Activated CD4-positive, CD25-positive, alpha-beta regulatory T cell treated with anti-CD3 and anti-CD28 coated beads, Interleukin-2, amount 50 U/mL, for 72 hours (primary cell): ENCODE data around the gene RAD51B.

ENCODE experiments used
- DNase-seq: peaks from one replicate; pipeline ENCODE4 v3.0.0; 2021

The RAD51B gene

GRCh38 chr14:68477461-68478085 lies 658.0 kb downstream of the RAD51B start:
- no peak for DNase-seq

GRCh38 chr14:68479247-68479646 lies 659.7 kb downstream of the RAD51B start:
- no peak for DNase-seq

- DNase-seq = no peak
Measured at GRCh38 chr14:68482018-68482417, 662.4 kb downstream of the RAD51B start.

- no peak for DNase-seq
Measured at GRCh38 chr14:68482772-68483395, 663.3 kb downstream of the RAD51B start.

GRCh38 chr14:68486033-68486732 lies 666.6 kb downstream of the RAD51B start:
- DNase-seq = no peak

GRCh38 chr14:68486809-68487208 lies 667.2 kb downstream of the RAD51B start:
- DNase-seq = no peak

GRCh38 chr14:68487805-68488590 lies 668.4 kb downstream of the RAD51B start:
- no peak for DNase-seq

GRCh38 chr14:68491793-68492192 lies 672.2 kb downstream of the RAD51B start:
- DNase-seq = no peak

GRCh38 chr14:68492381-68493151 lies 673.0 kb downstream of the RAD51B start:
- no peak for DNase-seq

- DNase-seq = no peak
Measured at GRCh38 chr14:68493152-68493911, 673.8 kb downstream of the RAD51B start.

- no peak for DNase-seq
Measured at GRCh38 chr14:68495101-68496039, 675.8 kb downstream of the RAD51B start.

GRCh38 chr14:68497011-68497410 lies 677.4 kb downstream of the RAD51B start:
- no peak for DNase-seq

- no peak for DNase-seq
Measured at GRCh38 chr14:68499451-68499850, 679.9 kb downstream of the RAD51B start.

GRCh38 chr14:68501171-68501570 lies 681.6 kb downstream of the RAD51B start:
- no peak for DNase-seq

- DNase-seq = no peak
Measured at GRCh38 chr14:68501614-68502052, 682.1 kb downstream of the RAD51B start.

GRCh38 chr14:68502230-68502629 lies 682.7 kb downstream of the RAD51B start:
- no peak for DNase-seq

GRCh38 chr14:68503186-68503825 lies 683.7 kb downstream of the RAD51B start:
- no peak for DNase-seq

- no peak for DNase-seq
Measured at GRCh38 chr14:68504861-68505260, 685.3 kb downstream of the RAD51B start.

- no peak for DNase-seq
Measured at GRCh38 chr14:68506021-68506644, 686.6 kb downstream of the RAD51B start.
